ENCODE measurements around the gene CHI3L2.

Gene CHI3L2

GRCh38 chr1:111225717-111226400 is 1.7 kb upstream of the CHI3L2 start:
- CTCF ChIA-PET = no interaction called here
- POLR2A ChIA-PET = no interaction called here
- no peak for DNase-seq (ENCODE audit: extremely low spot score)

GRCh38 chr1:111227851-111228747 is 586 bp downstream of the CHI3L2 start:
- ChIA-PET POLR2A (no interaction called here), CTCF (no interaction called here)
- no peak for DNase-seq (ENCODE audit: extremely low spot score)
- no peak for TF ChIP-seq NFRKB (IDR thresholded peaks at IDR 0.05)
- no peak for TF ChIP-seq FOXK2 (IDR thresholded peaks at IDR 0.05)
- TF ChIP-seq PKNOX1 (IDR thresholded peaks at IDR 0.05) = no peak
- TF ChIP-seq HDGF (IDR thresholded peaks at IDR 0.05; ENCODE audit: borderline replicate concordance) = no peak
- no peak for TF ChIP-seq BHLHE40 (IDR thresholded peaks at IDR 0.05; ENCODE audit: borderline replicate concordance)
- no peak for TF ChIP-seq FOXM1 (IDR thresholded peaks at IDR 0.05; ENCODE audit: borderline replicate concordance)
- TF ChIP-seq FOXA1 (IDR thresholded peaks at IDR 0.05) = no peak
- no peak for TF ChIP-seq ELF4 (IDR thresholded peaks at IDR 0.05)
- TF ChIP-seq TARDBP (IDR thresholded peaks at IDR 0.05) = no peak
- TF ChIP-seq ARNT (IDR thresholded peaks at IDR 0.05) = no peak
- no peak for TF ChIP-seq ZNF384 (IDR thresholded peaks at IDR 0.05)
- TF ChIP-seq SUZ12 (IDR thresholded peaks at IDR 0.05) = no peak
- TF ChIP-seq LEF1 (IDR thresholded peaks at IDR 0.05; ENCODE audit: borderline replicate concordance) = no peak

More at GRCh38 chr1:111225717-111226400, 1.7 kb upstream of the CHI3L2 start:
- TF ChIP-seq ZNF384 (IDR thresholded peaks at IDR 0.05) (no peak), CTBP1 (IDR thresholded peaks at IDR 0.05; ENCODE audit: borderline replicate concordance) (no peak), L3MBTL2 (conservative IDR thresholded peaks at IDR 0.05) (no peak), LEF1 (IDR thresholded peaks at IDR 0.05; ENCODE audit: borderline replicate concordance) (no peak), PKNOX1 (IDR thresholded peaks at IDR 0.05) (no peak)

GRCh38 chr1:111228748-111229126 is 1.2 kb downstream of the CHI3L2 start:
- ChIA-PET CTCF (no interaction called here), POLR2A (no interaction called here)
- DNase-seq (ENCODE audit: extremely low spot score) = no peak
- no peak for TF ChIP-seq BHLHE40 (IDR thresholded peaks at IDR 0.05; ENCODE audit: borderline replicate concordance)
- TF ChIP-seq TARDBP (IDR thresholded peaks at IDR 0.05) = no peak
- no peak for TF ChIP-seq ELF4 (IDR thresholded peaks at IDR 0.05)
- TF ChIP-seq FOXK2 (IDR thresholded peaks at IDR 0.05) = no peak
- no peak for TF ChIP-seq FOXA1 (IDR thresholded peaks at IDR 0.05)
- no peak for TF ChIP-seq L3MBTL2 (conservative IDR thresholded peaks at IDR 0.05)
- no peak for TF ChIP-seq PKNOX1 (IDR thresholded peaks at IDR 0.05)
- TF ChIP-seq NFRKB (IDR thresholded peaks at IDR 0.05) = no peak
- TF ChIP-seq HDGF (IDR thresholded peaks at IDR 0.05; ENCODE audit: borderline replicate concordance) = no peak
- no peak for TF ChIP-seq FOXM1 (IDR thresholded peaks at IDR 0.05; ENCODE audit: borderline replicate concordance)
- no peak for TF ChIP-seq LEF1 (IDR thresholded peaks at IDR 0.05; ENCODE audit: borderline replicate concordance)
- TF ChIP-seq SP1 (IDR thresholded peaks at IDR 0.05) = no peak
- no peak for TF ChIP-seq ZNF384 (IDR thresholded peaks at IDR 0.05)
- no peak for TF ChIP-seq CTBP1 (IDR thresholded peaks at IDR 0.05; ENCODE audit: borderline replicate concordance)
- TF ChIP-seq ARNT (IDR thresholded peaks at IDR 0.05) = no peak
- TF ChIP-seq SUZ12 (IDR thresholded peaks at IDR 0.05) = no peak

GRCh38 chr1:111232134-111232533 is 4.6 kb downstream of the CHI3L2 start:
- TF ChIP-seq NFRKB (IDR thresholded peaks at IDR 0.05) (no peak), ARNT (IDR thresholded peaks at IDR 0.05) (no peak), ZNF384 (IDR thresholded peaks at IDR 0.05) (no peak), FOXM1 (IDR thresholded peaks at IDR 0.05; ENCODE audit: borderline replicate concordance) (no peak), SP1 (IDR thresholded peaks at IDR 0.05) (no peak), TARDBP (IDR thresholded peaks at IDR 0.05) (no peak), PKNOX1 (IDR thresholded peaks at IDR 0.05) (no peak), BHLHE40 (IDR thresholded peaks at IDR 0.05; ENCODE audit: borderline replicate concordance) (no peak), FOXK2 (IDR thresholded peaks at IDR 0.05) (no peak), HDGF (IDR thresholded peaks at IDR 0.05; ENCODE audit: borderline replicate concordance) (no peak), L3MBTL2 (conservative IDR thresholded peaks at IDR 0.05) (no peak), CTBP1 (IDR thresholded peaks at IDR 0.05; ENCODE audit: borderline replicate concordance) (no peak)
- CTCF ChIA-PET = no interaction called here
- POLR2A ChIA-PET = no interaction called here
- DNase-seq (ENCODE audit: extremely low spot score) = no peak

GRCh38 chr1:111234258-111234657 is 6.7 kb downstream of the CHI3L2 start:
- no peak for DNase-seq (ENCODE audit: extremely low spot score)
- ChIA-PET POLR2A (no interaction called here), CTCF (no interaction called here)
- TF ChIP-seq TARDBP (IDR thresholded peaks at IDR 0.05) = no peak
